BE2C (cell line): ENCODE data around the gene TTBK2.

Experiments
- DNase-seq: peaks from one replicate; pipeline ENCODE4 v3.0.0-alpha.2; 2020
- H3K27me3 ChIP-seq: fragments of 250-450 bp; sonication (Bioruptor Pico); 2 replicates; pipeline ENCODE4 v1.5.1; 2020; ENCODE audit warnings: mild to moderate bottlenecking
- H3K36me3 ChIP-seq: fragments of 250-450 bp; sonication (Bioruptor Pico); 2 replicates; pipeline ENCODE4 v1.5.1; 2020; ENCODE audit warnings: mild to moderate bottlenecking
- H3K4me1 ChIP-seq: fragments of 250-450 bp; sonication (Bioruptor Pico); 2 replicates; pipeline ENCODE4 v1.5.1; 2020
- H3K4me3 ChIP-seq: 2 replicates; pipeline ENCODE4 v1.5.1; 2011; ENCODE audit warnings: low read depth, low read length
- H3K9me3 ChIP-seq: fragments of 250-450 bp; sonication (Bioruptor Pico); 2 replicates; pipeline ENCODE4 v1.5.1; 2020
- CTCF ChIP-seq: IDR thresholded peaks from 2 replicates; pipeline ENCODE4 v1.5.1; 2012; ENCODE audit warnings: mild to moderate bottlenecking, low read depth, low read length

The TTBK2 gene

GRCh38 chr15:42692997-42693396 is 227.6 kb downstream of the TTBK2 start:
- Histone ChIP-seq H3K36me3 (peaks cover 34% of the 10 kb centered on the region), H3K9me3 (no peaks in the 10 kb centered on the region), H3K4me1 (no peaks in the 10 kb centered on the region), H3K27me3 (no peaks in the 10 kb centered on the region), H3K4me3 (no peak overlapping the region)
- TF ChIP-seq CTCF = no peak
- DNase-seq = no peak

GRCh38 chr15:42692536-42692935 is 228.0 kb downstream of the TTBK2 start:
- TF ChIP-seq CTCF = no peak
- no peak for DNase-seq
- H3K4me1 ChIP-seq = no peaks in the 10 kb centered on the region
- H3K9me3 ChIP-seq = no peaks in the 10 kb centered on the region
- peaks cover 33% of the 10 kb centered on the region for H3K36me3 ChIP-seq
- no peaks in the 10 kb centered on the region for H3K27me3 ChIP-seq
- H3K4me3 ChIP-seq = no peak overlapping the region

- no peak for TF ChIP-seq CTCF
- Histone ChIP-seq H3K9me3 (no peaks in the 10 kb centered on the region), H3K36me3 (peaks cover 35% of the 10 kb centered on the region), H3K27me3 (no peaks in the 10 kb centered on the region), H3K4me1 (no peaks in the 10 kb centered on the region), H3K4me3 (no peak overlapping the region)
- no peak for DNase-seq
Measured at GRCh38 chr15:42691770-42692169, 228.8 kb downstream of the TTBK2 start.

- DNase-seq = no peak
- TF ChIP-seq CTCF = no peak
- peaks cover 40% of the 10 kb centered on the region for H3K36me3 ChIP-seq
- no peaks in the 10 kb centered on the region for H3K27me3 ChIP-seq
- H3K4me3 ChIP-seq = no peak overlapping the region
- no peaks in the 10 kb centered on the region for H3K9me3 ChIP-seq
- no peaks in the 10 kb centered on the region for H3K4me1 ChIP-seq
Measured at GRCh38 chr15:42691308-42691707, 229.3 kb downstream of the TTBK2 start.
